GM19452 (cell line): Measurements from ENCODE around the gene EML1.
"Not testable (repeated sequence)": the region's sequence is repeated elsewhere in the genome, so short reads cannot be mapped to it uniquely, and the experiment has no call there.

Source experiments
- ATAC-seq: cut with Tn5 transposase; IDR thresholded peaks from one replicate; pipeline ENCODE4 v1.9.1; 2021; ENCODE audit not compliant: unreplicated experiment

Gene EML1

GRCh38 chr14:99755068-99755405 lies 38.2 kb upstream of the EML1 start:
- ATAC-seq = no peak

GRCh38 chr14:99755629-99756603 lies 37.3 kb upstream of the EML1 start:
- no peak for ATAC-seq

GRCh38 chr14:99756796-99757195 lies 36.4 kb upstream of the EML1 start:
- ATAC-seq = no peak

- ATAC-seq = no peak
Measured at GRCh38 chr14:99757331-99758070, 35.7 kb upstream of the EML1 start.

- ATAC-seq = no peak
Measured at GRCh38 chr14:99758121-99758821, 34.9 kb upstream of the EML1 start.

GRCh38 chr14:99758872-99759545 lies 34.2 kb upstream of the EML1 start:
- ATAC-seq = no peak

GRCh38 chr14:99759546-99759925 lies 33.7 kb upstream of the EML1 start:
- ATAC-seq = no peak

- ATAC-seq = no peak
Measured at GRCh38 chr14:99760817-99761216, 32.4 kb upstream of the EML1 start.

GRCh38 chr14:99762911-99763310 lies 30.3 kb upstream of the EML1 start:
- ATAC-seq = not testable (repeated sequence)

GRCh38 chr14:99763527-99764221 lies 29.5 kb upstream of the EML1 start:
- ATAC-seq = no peak

- no peak for ATAC-seq
Measured at GRCh38 chr14:99764222-99764706, 28.9 kb upstream of the EML1 start.

- ATAC-seq = no peak
Measured at GRCh38 chr14:99768381-99768780, 24.8 kb upstream of the EML1 start.

- no peak for ATAC-seq
Measured at GRCh38 chr14:99769123-99769522, 24.1 kb upstream of the EML1 start.

GRCh38 chr14:99769799-99770198 lies 23.4 kb upstream of the EML1 start:
- no peak for ATAC-seq

- no peak for ATAC-seq
Measured at GRCh38 chr14:99772371-99773283, 20.6 kb upstream of the EML1 start.

- no peak for ATAC-seq
Measured at GRCh38 chr14:99773521-99774497, 19.4 kb upstream of the EML1 start.

GRCh38 chr14:99774556-99775307 lies 18.5 kb upstream of the EML1 start:
- ATAC-seq = no peak
